AG08395 (cell line): Measurements from ENCODE around the gene COL25A1.
"Not testable (repeated sequence)": the region's sequence is repeated elsewhere in the genome, so short reads cannot be mapped to it uniquely, and the experiment has no call there.

ENCODE experiments used
- DNase-seq: peaks from one replicate; pipeline ENCODE4 v3.0.0; 2012; ENCODE audit warnings: mixed read lengths, low spot score

Gene COL25A1

DNA sequence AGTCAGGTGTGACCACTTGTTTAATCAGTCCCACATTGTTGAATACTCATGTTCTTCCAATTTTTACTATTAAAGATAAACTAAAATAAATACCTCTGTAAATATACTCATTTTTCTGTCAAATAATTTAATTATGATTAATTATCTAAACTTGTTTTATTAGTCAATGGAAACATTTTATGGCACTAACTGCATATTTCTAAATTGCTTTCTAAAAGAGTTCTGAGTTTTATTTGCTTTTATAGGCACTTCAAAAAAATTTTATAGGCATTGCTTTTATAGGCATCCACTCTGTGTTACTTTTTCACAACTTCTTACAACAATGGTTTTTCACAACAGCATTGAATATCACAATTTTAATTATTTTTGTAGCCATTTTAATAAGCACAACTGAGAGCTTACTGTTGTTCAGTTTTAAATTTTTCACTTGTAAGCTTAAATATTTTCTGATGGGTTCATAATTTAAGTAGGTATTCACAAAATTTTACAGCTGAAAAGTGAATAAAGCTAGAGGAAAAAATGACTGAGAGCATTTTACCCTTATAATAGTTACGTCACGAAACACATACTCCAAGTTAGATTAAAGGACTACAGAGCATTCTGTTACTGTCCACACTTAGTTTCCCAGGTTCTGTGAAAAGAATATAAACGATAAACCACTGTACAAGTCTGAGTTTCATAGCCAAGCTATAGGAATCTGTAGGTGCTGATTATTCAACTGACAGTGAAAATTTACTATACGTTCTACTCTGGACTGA lies 398.8 kb downstream of the COL25A1 start:
- no peak for DNase-seq

DNA sequence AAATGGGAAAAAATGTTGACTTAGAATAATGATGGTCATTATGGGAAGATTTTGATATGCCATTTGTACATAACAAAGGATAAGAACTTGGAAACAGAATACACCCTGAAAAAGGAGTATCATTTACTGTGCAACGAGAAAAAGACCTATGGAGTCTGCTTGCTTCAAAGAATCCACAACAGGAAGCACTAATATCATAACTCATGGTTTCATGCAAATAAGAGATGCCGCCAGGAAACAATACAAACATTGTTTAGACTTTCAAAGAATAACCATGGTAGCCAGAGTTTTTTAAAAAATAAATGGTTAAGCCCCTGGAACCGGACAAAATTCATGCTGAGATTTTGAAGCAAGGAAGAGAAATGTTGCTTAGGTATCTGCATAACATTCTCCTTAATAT lies 399.7 kb downstream of the COL25A1 start:
- no peak for DNase-seq

DNA sequence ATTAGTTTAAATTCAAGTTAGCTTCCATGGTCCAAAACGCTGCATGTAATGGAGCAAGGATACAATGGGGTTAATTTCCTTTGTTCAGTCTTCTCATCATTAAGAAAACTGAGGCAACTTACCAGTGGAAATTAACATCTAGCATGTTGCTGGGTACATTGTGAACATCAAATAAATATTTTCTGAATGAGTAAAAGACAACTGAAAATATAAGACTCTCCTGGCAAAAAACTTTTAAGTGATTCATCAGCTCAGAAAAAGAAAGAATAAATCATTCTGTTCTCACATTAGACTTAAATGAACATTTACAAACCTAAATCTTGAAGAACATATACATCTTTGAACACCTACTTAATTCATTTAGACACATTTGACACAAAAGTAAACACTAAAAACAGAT lies 401.2 kb downstream of the COL25A1 start:
- DNase-seq = peak; percentile 6

DNA sequence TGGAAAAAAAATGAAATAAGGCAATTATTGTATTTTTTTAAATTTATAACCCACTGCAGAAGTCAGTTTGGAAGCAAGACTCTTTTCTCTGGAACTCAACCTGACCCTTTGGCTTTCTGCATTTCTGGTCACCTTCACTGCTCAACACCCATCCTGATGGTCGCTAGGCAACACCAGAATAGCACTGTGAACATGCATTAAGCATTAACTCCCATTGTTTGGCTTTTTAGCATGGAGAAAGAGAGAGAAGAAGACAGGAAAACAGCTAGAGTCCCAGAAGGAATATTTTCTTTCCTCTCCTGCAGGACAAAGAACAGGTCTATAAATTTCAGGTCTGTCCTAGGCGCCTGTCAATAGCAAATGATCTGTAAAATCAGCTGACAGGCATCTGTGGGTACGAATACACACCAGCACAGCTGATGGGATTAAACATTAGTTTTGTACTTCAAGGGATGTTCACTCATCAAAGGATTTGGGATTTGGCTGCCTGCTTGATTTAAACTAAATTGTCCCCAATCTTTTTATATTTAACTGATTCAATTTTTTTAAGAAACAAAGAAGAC lies 402.4 kb downstream of the COL25A1 start:
- no peak for DNase-seq

DNA sequence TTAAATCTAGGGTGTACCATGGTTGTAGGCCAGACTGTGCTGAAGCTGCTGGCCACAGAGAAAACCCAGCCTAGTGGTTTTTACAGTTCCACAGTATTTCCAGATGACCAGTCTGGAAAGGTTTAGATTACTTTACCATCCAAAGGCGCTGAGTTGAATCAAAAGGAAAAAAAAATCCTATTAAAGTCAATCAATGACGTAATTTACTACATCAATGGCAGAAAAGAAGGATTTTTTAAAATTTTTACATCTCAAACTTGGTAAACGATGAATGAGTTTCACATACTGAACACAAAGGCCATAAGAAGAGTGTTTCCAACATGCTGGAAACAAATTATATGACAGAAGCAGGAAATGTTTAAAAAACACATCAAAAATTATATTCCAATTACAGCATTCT lies 409.0 kb downstream of the COL25A1 start:
- DNase-seq = no peak

DNA sequence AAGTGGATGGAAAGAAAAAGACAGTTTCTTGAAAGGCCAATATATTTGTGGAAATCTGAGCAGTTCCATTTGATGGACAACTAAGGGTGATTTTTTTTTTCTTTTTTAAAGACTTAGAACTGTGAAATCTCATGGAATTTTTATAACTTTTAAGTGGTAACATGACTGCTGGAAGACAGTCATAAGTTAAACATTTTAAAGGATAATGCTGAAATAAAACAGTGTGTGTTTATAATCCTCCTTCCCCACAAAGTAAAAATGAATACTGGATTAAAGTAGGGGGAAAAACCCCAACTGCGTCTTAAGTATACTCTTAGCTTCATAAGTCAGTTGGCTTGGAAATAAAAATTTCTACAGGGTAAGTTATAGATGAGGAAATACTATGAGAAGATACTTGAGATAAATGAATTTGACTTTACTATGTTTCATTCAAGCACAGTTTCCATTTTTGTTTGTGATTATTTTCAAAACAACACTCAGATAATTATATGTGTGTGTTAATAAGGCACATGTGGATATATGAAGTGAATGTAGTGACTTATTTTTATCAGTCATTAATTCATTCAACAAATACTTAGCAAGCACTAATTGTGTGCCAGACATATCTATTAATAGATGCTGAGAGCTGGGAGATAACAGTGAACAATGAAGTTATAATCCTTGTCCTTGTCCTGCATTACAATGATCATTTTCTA lies 410.4 kb downstream of the COL25A1 start:
- no peak for DNase-seq

DNA sequence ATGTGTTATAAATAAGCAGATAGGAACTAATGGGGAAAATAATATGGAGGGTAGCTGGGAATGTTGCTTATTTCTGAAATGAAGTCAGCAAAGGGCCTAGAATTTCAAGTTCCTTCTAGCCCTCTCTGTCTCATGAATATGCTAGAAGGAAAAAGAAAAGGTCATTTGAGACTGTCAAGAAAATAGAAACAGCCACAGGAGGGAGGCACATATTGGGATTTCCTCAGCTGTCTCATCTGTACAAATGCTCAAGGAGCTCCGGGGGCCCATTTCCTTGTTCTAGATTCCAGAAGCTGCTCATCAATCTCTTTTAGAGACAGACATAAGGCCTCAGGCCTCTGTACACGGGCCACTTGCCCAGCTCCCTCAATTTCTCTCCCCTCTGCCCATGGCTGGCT lies 412.0 kb downstream of the COL25A1 start:
- DNase-seq = no peak

DNA sequence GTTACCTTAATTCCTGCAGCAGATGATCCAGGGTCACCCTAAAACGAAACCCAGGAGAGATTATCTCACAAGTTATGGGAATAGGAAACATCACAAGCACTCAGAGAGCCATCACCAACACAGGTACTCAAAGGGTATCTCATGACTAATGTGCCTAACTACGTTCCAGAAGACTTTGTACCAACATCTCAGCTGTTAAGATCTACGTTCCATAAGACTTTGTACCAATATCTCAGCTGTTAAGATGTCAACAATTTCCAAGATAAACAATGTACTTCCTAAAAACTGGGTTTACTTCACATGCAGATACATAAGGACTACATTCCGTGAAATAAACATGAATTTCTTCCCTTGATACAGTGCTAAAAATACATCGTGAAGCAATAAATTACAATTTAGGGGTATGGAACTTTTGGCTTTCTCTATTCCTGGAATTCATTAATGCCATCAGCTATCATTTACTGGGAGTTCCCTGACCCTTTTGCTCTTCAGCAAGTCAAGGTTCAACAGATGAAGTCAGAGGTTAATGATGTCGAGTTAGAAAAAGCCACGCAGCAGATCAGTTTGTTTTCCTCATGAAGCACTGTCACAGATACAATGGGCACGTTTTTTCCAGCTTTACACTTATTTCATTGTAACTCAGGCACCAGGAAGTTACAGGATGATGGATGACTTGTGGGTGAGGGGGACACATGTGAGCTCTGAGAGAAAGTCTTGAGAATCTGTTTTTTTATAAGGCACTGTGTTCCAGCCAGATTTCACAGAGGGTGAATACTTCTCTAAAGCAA lies 412.6 kb downstream of the COL25A1 start:
- no peak for DNase-seq

DNA sequence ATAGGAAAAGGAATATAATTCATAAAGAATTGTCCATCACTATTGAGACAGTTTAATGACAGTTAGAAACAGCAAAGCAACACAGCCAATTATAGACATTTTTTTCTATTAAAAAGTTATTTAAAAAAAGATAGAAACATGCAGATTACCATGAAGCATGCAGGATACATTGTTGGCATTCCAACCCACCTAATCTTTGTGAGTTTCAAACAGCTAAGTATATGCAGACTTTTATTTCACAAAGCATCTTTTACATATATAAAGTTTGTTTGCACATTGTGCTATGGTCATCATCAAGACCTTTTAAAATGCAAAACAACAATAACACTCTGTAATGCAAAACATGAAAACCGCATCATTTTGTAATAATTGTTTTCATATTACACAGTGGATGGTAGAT lies 413.7 kb downstream of the COL25A1 start:
- DNase-seq = no peak

DNA sequence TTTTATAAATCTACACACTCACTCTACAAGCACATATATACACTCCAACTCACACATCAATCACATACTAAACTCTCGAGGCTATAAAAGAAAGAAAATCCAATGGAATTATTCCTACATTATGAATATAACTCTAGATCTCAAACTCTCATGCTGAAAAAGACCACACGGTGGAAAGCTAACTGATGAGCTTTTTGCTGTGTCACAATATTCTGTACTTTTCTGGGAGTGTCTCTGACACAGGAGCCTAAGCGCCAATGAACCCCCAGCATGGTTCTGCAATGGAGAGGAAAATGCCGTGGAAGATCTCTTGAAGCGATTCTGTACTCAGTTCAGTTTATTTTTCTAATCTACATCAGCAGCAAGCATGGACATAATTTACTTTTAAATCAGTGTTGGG lies 415.4 kb downstream of the COL25A1 start:
- DNase-seq = no peak

DNA sequence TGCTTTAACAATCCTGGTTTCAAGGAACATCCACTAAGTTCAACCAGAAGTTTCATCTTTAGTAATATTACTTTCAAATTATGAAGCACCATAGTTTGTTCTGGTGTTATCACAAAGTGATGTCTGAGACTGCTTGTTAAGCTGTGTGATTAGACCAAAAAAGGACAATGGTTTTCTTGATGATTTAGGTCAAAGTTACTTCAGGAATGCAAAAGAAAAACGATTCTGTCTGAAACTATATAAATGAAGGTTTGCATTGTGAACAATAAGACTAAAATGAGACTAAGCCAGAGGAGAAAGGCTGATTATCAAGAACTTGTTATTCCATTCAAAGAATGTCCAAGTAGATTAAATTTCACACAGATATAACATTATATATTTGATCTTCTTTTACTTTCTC lies 417.2 kb downstream of the COL25A1 start:
- DNase-seq = peak; percentile 5

DNA sequence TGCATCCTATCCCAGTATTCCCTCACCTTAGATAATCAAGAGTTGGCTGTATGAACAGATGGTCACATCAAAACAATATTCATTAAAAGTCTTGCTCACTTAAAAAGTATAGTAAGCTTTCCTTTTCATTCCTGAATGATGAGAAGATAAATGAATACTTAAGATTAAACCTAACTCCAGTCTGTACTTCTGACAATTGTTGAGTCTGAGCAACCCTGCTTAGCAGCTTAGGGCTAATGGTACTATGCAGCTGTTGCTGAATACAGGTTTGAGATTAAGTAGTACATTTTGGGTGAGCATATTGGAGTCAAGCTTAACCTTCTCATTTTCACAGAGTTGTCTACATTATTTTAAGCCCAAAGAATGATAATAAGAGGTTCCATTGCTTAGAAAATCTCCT lies 417.9 kb downstream of the COL25A1 start:
- DNase-seq = no peak

DNA sequence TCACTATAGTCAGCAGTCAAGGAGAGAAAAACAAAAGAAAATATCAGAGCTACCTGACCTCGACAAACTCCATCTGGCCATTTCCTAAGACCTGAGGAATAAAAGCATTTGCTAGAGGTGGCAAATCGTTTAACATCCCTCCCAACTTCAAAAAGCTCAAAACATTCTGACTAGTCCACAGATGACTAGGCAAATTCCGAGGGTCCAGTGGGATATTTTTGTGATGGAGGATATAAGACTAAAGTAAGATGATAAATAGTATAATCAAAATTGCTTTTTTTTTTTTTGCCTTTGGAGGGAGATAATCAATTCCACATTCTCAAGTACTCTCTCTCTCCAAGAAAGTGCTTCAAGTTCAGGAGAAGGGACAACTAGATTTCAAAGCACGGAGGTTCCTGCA lies 420.5 kb downstream of the COL25A1 start:
- DNase-seq = no peak

DNA sequence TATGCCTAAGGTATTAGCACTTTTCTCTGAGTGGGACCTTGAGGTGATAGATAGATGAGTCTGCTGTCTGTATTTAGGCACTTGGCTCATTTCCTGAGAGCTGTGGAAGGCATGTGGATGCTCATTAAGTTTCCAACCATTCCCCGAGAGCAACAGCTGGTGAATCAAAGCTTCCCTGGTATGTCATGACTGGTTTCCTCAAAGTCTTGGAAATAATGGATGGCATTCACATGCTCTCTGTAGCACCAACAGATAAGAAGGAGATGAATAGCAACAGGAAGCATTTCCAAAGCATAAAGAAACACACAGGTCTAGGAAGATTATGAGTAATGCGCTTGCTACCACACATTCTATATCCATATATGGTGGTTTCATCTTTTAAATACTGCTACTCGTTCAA lies 421.3 kb downstream of the COL25A1 start:
- DNase-seq = peak; percentile 30

DNA sequence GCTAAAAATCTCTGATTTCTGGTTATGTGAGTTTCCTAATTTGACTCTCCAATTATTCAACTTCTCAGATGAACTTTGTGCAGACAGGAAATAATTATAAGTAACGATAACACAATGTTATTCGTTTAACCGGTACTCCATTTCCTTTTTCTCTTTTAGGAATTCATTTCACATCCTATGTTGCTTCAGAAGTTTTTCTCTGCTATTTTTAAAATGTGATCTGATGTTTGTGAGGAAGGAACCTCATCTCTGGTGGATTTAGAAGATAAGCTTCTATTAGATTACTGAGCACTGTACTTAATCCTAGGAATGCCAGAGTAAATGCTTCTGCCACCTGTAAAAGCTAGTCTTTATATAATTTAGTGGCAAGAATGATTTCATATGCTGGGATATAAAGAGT lies 423.7 kb downstream of the COL25A1 start:
- no peak for DNase-seq

DNA sequence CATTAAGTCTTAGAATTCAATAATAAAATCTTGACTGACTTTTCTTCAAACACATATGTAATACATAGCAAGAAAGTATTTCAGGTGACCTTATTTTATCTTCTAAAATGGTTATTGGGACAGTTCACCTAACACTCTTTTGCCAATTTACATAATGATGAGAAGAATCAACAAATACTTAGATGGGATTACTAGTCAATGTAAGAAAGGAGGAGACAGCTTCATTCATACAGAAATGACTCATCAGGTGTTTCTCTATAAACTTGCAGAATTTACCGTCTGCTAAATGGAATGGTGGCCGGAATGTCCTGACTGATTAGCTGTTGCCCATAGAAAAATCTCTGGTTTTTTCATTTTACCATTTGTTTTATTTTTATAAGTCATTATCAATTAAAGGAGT lies 424.6 kb downstream of the COL25A1 start:
- no peak for DNase-seq

DNA sequence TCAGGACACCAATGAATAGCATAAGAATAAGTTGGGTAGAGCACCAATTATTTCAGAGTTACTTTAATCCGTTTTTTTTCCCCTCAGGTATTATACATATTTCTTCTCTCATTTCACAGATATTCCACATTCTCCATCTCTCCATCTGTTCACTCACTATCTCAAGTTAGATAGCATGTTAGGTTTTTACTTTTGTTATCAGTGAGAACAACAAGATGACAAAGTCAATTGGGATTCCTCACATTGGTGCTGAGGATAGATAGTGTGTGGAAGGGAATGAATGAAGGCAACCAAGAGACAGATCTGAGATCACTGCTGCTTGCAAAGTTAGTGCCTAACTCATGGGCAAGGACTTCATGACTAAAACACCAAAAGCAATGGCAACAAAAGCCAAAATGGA lies 427.7 kb downstream of the COL25A1 start:
- DNase-seq = no peak

DNA sequence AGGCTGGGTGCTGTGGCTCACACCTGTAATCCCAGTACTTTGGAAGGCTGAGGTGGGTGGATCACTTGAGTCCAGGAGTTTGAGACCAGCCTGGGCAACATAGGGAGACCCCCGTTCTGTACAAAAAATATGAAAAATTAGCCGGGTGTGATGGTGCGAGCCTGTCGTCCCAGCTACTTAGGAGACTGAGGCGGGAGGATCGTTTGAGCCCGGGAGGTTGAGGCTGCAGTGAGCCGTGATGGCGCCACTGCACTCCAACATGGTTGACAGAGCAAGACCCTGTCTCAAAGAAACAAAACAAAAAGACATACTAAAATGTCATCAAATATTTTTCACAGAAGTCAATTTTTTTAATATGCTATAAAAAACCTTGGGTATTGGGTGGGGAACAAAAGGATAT lies 432.5 kb downstream of the COL25A1 start:
- not testable (repeated sequence) for DNase-seq

DNA sequence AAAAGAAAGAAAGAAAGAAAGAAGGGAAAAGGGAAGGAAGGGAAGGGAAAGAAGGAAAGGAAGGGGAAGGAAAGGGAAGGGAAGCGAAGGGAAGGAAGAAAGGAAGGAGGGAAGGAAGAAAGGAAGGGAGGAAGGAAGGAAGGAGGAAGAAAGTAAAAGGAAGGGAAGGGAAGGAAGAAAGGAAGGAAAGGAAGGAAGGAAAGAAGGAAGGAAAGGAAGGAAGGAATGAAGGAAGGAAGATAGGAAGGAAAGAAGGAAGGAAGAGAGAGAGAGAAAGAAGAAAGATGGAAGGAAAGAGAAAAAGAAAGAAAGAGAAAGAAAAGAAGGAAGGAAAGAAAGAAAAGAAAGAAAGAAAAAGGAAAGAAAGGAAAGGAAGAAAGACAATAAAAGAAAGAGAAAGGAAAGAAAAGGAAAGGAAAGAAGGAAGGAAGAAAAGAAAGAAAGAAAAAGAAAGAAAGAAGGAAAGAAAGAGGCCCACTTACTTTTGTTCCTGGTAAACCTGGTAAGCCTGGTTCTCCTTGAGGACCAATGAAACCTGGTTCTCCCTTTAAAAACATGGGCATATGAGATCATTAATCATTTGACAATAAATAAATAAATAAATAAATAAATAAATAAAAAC lies 433.7 kb downstream of the COL25A1 start:
- DNase-seq = no peak

DNA sequence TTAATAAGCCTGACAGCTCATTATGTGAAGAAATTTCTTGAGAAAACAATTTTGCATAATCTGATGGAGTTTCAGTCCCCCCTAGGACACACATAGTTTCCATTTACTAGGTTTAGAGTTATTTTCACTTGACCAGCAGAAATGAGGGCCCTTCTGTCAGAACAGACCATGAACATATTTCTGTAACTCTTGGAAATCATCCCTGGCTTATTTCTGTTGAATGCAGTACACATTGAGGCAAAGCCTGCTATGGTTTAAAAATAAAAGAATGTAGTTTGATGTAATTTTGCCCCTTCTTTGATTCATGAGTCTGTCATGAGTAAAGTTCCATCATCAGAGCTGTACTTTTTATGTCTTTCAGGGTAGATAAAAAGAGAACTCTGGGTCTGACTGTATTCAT lies 435.0 kb downstream of the COL25A1 start:
- no peak for DNase-seq

DNA sequence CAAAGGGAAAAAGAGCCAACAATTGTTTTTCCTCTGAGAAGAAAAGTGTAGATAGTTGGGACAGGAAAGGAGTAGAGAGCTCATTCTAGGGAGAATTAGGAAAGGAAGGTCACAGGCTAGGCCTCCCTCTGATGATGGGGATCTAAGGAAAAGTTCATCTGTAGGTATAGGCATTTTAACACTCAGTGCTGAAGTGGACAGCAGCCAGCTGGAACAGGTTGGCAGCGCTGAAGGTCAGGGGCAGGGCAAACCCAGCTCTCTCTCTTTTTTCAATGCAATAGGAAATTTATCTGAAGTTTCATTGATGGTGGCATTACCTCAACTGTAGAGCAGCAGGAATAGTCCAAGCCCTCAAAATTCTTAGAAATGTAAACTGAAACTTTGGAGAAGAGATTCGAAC lies 441.1 kb downstream of the COL25A1 start:
- DNase-seq = no peak

DNA sequence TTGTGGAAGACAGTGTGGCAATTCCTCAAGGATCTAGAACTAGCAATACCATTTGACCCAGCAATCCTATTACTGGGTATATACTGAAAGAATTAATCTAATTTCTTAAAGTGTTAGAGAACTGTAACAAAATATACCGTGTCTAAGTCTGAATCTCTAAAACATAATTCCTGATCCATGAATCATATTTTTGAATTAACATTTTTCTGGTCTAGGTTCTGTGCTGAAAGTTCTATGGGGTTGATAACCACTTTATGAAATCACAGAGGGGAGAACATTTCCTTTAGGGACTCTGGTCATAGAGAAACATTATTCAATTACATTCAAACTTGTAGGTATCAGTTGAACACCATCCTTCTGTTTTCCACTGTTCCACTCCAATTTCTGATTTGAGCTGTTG lies 447.7 kb downstream of the COL25A1 start:
- DNase-seq = no peak
